NCI-H446 (cell line): ENCODE data around the gene METAP1.
"Not testable (repeated sequence)": the region's sequence is repeated elsewhere in the genome, so short reads cannot be mapped to it uniquely, and the experiment has no call there.

ENCODE experiments used
- DNase-seq, 2 experiments: peaks; one replicate each; lab custom pipeline; 2025; lab: John Stamatoyannopoulos, UW

METAP1 gene

DNA sequence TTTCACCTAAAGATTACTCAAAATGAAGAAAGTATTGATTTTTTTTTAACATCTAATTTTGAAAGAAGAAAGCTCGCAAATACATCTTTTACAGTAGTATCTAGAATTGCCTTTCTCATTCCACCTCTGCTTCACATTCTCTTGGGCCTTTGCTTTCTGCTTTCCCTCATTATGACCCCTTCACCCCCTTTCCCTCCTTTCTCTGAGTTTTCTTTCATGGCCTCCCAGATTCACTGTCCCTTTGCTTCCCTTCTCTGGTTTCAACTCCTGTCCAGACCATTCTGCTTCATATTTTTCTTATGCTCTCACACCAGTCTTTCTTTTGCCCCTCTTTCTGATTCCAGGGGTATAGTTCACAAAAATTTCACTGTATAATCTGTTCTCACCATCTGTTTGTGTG, 64.0 kb downstream of the METAP1 start:
- DNase-seq = no peak

DNA sequence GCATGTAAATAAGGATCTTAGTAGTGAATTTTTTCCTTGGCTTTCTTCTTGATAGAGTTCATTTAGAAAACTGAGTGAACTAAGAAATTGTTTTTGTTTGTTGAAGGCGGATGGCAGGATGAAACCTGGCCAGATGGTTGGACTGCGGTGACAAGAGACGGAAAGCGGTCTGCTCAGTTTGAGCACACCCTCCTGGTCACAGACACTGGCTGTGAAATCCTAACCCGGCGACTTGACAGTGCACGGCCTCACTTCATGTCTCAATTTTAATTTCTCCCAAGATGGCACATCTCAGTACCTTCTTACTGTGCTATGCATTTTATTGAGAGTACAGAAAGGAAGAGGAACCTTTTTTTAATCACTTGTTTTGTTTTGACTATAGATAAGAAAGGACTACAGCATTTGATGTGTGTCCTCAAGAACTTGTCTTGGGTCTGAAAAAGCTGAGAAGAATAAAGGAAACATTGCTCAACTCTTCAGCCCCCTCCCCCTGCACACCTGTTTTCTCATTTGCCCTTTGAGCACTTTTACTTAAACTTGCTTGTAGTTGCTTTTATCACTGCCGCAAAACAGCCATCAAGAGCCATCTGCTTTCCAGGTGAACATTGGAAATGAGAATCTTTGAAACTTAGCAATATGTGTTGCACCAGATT, 65.7 kb downstream of the METAP1 start:
- no peak for DNase-seq

DNA sequence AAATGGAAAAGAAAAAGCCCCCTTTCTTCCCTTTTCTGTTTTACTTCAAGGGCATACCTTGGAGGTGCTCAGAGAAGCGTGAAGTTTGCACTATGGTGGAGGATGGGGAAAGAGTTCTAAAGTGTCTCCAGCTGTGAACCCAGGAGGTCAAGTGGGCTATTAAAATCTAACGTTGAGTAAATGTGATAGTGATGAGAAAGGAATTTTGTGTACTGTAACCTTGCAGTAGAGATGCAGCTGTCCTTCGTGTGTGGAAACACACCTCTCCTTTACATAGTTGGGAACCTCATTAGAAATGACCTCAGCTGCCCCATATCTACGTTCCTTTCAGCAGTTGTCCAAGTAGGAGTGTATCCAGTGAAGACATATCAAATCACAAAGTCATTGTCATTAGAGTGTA, 66.6 kb downstream of the METAP1 start:
- DNase-seq = no peak

DNA sequence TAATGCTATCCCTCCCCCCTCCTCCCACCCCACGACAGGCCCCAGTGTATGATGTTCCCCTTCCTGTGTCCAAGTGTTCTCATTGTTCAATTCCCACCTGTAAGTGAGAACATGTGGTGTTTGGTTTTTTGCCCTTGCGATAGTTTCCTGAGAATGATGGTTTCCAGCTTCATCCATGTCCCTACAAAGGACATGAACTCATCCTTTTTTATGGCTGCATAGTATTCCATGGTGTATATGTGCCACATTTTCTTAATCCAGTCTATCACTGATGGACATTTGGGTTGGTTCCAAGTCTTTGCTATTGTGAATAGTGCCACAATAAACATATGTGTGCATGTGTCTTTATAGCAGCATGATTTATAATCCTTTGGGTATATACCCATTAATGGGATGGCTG, 70.0 kb downstream of the METAP1 start:
- not testable (repeated sequence) for DNase-seq

DNA sequence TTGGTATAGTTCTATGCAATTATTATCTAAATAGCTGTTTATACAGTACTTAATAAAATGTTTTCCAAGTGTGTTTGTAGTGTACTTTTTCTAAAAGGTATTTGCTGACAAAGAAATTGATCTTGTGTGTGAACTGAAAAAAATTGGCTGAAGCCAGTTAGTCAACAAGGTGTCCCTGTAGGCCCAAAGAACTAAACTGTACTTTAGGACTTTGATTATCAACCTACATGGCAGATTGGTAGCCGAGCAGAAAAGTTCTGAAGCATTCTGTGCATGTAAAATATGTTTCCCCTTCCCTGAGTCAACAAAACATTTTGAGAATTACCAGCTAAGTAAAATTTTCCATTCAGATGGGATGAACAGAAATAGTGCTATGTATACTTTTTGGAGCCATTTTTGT, 72.1 kb downstream of the METAP1 start:
- DNase-seq = no peak

DNA sequence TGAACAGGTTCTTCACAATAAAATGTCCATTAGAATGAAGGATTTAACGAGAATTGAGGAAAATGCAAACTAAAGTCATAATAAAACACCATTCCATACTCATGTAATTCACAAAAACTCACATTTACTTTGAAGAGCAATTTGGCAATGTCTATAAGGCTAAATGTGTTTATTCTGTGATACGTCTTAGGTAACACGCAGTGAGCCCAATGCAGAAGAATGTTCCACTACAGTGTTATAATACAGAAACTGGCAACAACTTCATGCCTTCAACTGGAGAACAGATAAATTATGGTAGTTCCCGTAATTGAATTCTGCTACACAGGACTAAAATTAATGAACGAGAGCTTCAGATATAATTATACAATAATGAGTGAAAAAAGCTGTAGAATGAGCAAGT, 75.6 kb downstream of the METAP1 start:
- DNase-seq = no peak

- DNase-seq = no peak
Measured at GRCh38 chr4:99074816-99075215, 79.3 kb downstream of the METAP1 start.

- no peak for DNase-seq
Measured at GRCh38 chr4:99076292-99076976, 80.9 kb downstream of the METAP1 start.

DNA sequence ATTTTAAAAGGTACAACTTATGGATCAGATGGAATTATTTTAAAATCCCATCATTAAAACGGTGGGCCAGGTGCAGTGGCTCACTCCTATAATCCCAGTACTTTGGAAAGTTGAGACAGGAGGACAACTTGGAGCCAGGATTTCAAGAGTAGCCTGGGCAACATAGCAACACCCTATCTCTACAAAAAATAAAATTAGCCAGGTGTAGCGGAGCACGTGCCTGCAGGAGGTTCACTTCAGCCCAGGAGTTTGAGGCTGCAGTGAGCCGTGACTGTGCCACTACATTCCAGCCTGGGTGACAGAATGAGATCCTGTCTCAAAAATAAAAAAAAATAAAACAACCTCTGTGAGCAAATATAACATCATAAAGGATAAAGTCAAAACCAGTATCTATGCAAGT, 81.7 kb downstream of the METAP1 start:
- no peak for DNase-seq

- DNase-seq = no peak
Measured at GRCh38 chr4:99078336-99078735, 82.8 kb downstream of the METAP1 start.

DNA sequence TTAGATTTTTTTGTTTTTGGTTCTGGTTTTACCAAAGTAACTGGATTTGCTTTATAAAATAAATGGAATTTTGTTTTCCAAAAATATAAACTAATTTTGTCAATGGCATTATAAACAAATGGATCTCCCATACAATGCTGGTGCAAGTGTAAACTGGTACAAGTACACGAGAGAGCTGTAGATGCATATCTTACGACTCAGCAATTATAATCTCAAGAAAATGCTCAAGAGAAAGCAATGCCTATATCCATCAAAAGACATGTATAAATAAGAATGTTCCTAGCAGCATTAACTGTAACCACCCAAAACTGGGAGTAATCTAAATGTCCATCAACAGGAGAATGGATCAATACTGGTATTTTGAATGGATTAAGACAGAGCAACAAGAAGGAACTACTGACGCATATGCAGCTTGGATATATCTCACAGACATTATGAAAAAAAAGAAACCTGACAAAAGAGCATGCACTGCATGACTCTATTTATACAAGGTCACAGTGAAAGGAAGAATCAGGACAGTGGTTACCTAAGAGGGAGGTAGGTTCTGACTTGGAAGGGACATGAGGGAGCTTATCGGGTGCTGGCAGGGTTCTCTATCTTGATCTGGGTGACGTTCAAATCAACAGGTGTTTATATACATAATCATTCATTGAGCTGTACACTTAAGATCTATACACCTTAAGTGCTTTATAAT, 83.6 kb downstream of the METAP1 start:
- no peak for DNase-seq

DNA sequence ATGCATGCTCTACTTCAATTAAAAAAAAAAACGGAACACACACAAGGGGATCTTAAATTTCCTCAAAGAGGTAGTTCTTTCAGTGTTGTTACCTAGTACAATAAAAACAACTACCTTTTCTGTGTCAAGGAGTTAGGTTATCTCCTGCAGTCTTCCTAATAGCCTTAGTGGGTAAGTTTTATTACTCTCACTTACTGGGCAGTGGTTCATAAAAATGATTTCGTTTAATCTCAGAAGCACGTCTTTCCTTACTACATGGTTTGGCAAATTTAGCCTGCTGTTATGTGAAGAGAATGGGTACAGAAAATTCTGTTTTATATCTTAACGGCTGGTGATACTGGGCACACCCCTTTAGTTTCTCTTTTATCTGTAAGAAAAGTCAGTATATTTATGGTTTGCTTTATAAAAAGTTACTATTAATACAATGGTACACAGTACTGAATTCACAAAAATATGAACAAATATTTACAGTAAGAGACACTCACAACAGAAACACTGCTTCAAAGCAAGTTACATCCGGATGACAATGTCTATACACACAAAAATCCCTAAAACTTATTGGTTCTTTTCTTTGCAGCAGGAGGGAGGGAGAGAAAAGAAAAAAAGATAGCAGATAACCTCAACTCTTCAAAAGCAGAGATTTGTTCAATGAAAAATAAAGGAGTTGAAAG, 84.2 kb downstream of the METAP1 start:
- DNase-seq = no peak

DNA sequence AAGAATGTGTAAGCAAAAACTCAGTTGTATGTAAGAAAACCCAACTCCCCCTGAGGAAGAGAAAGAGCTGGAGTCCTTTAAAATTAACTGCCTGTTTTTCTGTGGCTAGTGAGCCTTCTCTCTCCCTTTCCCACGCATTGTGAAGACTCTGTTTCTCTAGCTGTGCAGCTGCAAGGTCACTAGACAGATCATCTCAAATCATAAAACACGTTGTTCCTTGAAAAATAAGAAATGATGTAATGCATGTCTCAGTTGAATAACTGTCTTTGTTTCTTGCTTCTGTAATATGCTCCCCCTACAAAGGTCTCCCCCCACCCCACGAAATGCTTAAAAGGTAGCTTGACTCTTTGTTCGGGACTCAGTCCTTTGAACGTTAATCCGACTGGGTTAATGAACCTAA, 85.3 kb downstream of the METAP1 start:
- DNase-seq = not testable (repeated sequence)

GRCh38 chr4:99082192-99082591, 86.7 kb downstream of the METAP1 start:
- DNase-seq = no peak

GRCh38 chr4:99084595-99084994, 89.1 kb downstream of the METAP1 start:
- no peak for DNase-seq

DNA sequence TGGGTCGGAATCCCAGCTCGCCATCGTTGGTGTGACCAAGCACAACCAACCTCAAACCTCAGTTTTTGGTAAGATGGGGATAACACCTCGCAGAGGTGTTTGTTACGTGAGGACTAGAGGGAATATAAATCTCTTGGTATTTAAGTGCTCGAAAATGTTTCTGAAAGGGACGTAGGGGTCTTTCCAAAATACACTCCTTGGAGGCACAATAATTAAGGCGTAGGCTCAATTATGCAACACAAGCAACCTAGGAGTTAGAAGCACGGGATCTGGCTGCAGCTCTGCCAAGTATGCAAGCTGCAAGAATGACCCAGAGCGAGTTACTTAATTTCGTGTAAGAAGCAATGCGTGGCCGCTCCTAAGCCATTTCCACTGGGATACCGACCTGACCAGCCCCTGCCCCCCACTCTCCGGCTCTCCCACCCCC, 92.5 kb downstream of the METAP1 start:
- peak in 1 of 2 experiments; percentile 20 for DNase-seq

GRCh38 chr4:99088481-99089365, 93.2 kb downstream of the METAP1 start, which contains the start of gene ADH5:
ADH5 (minus strand) TSS chr4:99088788; CDS start chr4:99088700, 88 bp downstream.
- peak; percentile 45 to 84 for DNase-seq

- no peak for DNase-seq
Measured at GRCh38 chr4:99090481-99091215, 95.1 kb downstream of the METAP1 start.

- DNase-seq = no peak
Measured at GRCh38 chr4:99091216-99091575, 95.7 kb downstream of the METAP1 start.

DNA sequence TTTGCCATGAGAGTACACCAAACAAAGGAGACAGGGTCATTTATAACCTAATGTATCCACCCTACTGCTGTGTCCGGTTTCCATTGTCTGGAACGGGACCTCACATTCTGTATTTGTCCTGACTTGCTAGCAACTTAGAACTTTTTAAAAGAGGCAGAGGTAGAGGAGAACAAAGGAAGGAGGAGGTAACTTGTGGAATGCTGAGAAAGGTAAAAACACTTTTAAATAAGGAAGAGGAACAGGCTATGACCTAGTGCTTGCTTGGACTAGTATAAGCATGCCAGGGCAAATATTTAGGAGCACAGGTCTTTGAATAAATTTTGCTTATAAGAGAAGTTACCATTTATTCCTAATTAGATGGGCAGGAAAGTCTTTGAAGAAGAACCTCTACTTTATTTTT, 96.3 kb downstream of the METAP1 start:
- not testable (repeated sequence) for DNase-seq

DNA sequence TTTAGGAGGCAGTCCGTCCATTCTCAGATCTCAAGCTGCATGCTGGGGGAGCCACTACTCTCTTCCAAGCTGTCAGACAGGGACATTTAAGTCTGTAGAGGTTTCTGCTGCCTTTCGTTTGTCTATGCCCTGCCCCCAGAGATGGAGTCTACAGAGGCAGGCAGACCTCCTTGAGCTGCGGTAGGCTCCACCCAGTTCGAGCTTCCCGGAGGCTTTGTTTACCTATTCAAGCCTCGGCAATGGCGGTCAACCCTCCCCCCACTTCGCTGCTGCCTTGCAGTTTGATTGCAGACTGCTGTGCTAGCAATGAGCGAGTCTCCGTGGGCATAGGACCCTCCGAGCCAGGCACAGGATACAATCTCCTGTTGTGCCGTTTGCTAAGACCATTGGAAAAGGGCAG, 103.8 kb downstream of the METAP1 start:
- no peak for DNase-seq
